Thoracic aorta endothelial cell (primary cell): Measurements from ENCODE around the gene WDTC1. TPM values are rescaled to one million over a fixed set of nuclear protein-coding genes. Genes with fewer than 3 reads are reported as not detected.

ENCODE experiments used
- small RNA-seq: library from RNA; depleted of rRNA; stranded (forward); fragments of <200 nt; gene quantifications from one replicate; pipeline ENCODE3, GENCODE V24; 2012
- total RNA-seq: library from RNA; depleted of rRNA; stranded (reverse); fragments of >200 nt; gene quantifications from 2 replicates; pipeline ENCODE4 v1.2.3, GENCODE V29; 2012

WDTC1 gene, protein sequence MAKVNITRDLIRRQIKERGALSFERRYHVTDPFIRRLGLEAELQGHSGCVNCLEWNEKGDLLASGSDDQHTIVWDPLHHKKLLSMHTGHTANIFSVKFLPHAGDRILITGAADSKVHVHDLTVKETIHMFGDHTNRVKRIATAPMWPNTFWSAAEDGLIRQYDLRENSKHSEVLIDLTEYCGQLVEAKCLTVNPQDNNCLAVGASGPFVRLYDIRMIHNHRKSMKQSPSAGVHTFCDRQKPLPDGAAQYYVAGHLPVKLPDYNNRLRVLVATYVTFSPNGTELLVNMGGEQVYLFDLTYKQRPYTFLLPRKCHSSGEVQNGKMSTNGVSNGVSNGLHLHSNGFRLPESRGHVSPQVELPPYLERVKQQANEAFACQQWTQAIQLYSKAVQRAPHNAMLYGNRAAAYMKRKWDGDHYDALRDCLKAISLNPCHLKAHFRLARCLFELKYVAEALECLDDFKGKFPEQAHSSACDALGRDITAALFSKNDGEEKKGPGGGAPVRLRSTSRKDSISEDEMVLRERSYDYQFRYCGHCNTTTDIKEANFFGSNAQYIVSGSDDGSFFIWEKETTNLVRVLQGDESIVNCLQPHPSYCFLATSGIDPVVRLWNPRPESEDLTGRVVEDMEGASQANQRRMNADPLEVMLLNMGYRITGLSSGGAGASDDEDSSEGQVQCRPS
- 18.1 and 22.7 TPM in 2 replicates for total RNA-seq

DNA sequence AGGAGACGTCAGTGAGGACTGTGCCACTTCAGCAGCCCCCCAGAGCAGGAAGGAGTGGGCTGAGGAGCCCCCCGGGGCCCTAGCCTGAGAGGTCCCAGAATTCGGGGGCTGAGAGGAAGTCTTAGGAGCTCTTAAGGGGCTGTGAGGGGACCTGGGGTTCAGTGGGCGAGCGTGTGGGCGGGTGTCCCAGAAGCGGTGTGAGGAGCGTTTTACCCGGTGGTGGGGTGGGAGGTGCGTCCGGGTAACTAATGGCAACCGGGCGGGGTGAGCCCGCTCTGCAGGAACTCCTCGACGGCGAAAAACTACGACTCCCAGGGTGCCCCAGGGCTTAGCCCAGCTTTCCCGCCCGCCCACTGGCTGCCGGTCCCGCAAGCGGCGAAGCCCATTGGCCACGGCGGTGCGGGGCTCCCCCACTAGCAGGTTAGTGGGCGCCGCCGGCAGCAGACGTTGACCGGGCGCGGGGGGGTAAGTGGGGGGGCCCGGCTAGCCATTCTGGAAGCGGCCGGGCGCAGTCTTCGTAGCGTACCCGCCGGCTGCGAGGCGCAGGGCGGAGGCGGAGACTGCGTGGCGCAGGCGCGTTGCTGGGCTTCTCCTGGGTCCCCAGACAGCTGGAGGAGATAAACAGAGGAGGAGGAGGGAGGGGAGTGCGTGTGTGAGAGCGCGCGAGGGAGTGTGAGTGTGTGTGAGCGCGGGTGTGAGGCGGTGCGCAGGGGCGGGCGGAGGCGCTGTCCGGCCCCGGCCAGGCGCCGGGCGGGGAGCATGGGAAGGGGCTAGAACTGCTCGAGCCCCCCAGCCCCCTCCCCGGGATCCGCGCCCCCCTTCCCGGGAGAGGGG lies at the start of gene WDTC1:
Gene WDTC1 (plus strand): TSS at position 584 of the 834 bp plus-strand sequence. CDS start 26,423 bp downstream, outside the sequence.

DNA sequence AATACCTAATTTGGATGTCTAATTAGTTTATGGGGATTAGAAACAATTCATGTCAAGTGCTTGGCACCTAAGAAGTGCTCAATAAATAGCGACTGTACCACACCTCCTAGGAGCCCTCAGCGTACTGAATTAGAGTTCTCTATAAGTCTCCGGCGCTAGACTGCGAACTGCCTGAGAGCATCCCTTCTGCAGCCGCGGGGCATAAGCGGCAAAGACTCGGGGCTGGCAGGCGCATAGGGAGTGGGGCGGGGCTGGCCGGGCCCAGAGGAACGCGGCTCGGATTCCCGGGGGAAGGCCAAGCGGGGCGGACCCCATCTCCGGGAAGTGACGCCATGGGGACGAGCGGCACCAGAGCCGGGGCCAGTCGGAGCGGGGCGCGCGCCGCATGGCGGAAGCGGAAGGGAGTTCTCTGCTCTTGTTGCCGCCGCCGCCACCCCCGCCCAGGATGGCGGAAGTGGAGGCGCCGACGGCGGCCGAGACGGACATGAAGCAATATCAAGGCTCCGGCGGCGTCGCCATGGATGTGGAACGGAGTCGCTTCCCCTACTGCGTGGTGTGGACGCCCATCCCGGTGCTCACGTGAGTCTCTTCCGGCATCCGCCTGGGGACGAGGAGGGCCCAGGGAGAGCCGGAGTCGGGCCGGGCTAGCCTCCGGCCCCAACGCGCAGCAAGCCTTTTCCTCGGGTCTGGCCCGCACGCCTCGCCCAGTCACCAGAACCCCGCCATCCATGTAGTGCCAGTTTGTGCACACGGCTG lies 87.6 kb downstream of the WDTC1 start, which contains the start of gene TMEM222:
Gene TMEM222 (plus strand): TSS at position 351 of the 756 bp plus-strand sequence. CDS start 35 bp downstream, at position 386.

DNA sequence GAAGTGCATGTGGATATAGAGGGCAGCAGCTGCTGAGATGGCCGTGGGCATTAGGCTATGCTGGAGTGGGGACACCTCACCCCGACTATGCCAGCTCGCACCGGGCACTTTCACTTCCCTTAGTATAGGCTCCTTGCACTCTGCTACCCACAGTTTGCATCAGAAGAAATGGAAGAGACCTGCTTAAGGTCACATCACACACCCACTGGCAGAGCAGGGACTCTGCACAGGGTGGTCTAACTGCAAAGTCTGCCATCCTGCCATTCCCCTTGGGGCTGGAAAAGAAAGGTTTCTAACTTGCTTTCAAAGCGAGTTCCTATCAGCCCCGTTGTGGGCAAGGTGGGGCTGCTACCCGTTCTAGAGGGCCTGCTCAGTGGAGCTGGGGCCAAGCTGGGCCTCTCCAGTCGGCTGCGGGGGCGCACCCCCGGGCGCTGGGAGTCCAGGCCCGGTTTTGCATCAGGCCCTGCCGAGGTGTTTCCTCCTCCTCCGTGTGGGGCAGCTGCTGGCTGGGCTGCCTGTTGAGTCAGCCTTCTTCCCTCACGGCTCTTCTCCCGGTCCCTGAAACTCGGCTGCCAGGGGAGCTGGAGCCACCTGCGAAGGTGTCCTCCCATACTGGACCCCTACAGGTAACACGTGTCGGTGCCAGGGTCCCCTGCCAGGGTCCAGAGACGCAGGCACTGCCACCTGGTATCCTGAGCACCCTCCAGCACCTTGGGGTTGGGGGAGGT lies 107.3 kb downstream of the WDTC1 start, which contains the start of gene SYTL1:
Gene SYTL1 (plus strand): TSS at position 498 of the 728 bp plus-strand sequence. CDS start 3,313 bp downstream, outside the sequence.

Small RNAs within 50 kb of the gene (small RNA-seq; reads per million reads assigned to genes)
- gene RF00019: not detected
- gene RNU6-48P: 0.49 reads per million
- gene SNRPEP7: not detected

Other genes starting within 250 kb of the WDTC1 start
- 10.2 and 10.8 TPM in 2 replicates for gene TRNP1, start 240.9 kb upstream of the WDTC1 start, total RNA-seq
- gene TENT5B, start 221.8 kb upstream of the WDTC1 start, total RNA-seq: 0.27 and 0.79 TPM in 2 replicates
- gene SLC9A1, start 79.5 kb upstream of the WDTC1 start, total RNA-seq: 13.3 and 15.7 TPM in 2 replicates
- gene TMEM222, start 87.5 kb downstream of the WDTC1 start, total RNA-seq: 23.9 and 25.7 TPM in 2 replicates
- gene SYTL1, start 107.4 kb downstream of the WDTC1 start, total RNA-seq: 0.07 TPM in 1 of 2 replicates, not detected in the other
- gene MAP3K6, start 132.3 kb downstream of the WDTC1 start, total RNA-seq: 10.1 and 15.0 TPM in 2 replicates
- 0.14 TPM in 1 of 2 replicates, not detected in the other for gene FCN3, start 140.2 kb downstream of the WDTC1 start, total RNA-seq
- gene CD164L2, start 148.7 kb downstream of the WDTC1 start, total RNA-seq: not detected in 2 replicates
- 0.80 and 2.1 TPM in 2 replicates for gene GPR3, start 158.0 kb downstream of the WDTC1 start, total RNA-seq